ENCODE measurements around the gene RRM2. TPM values are rescaled to one million over a fixed set of nuclear protein-coding genes. Genes with fewer than 3 reads are reported as not detected.

Gene RRM2
- total RNA-seq, 1 experiment from 2014 or later: 129 TPM

GRCh38 chr2:10151462-10151861, 28.9 kb downstream of the RRM2 start:
- ChIA-PET CTCF (no interaction called here), POLR2A (no interaction called here)
- Mint-ChIP-seq H3K27ac (no peak overlapping the region), H3K4me3 (no peak overlapping the region), H3K9me3 (no peaks in the 10 kb centered on the region), H3K4me1 (no peaks in the 10 kb centered on the region), H3K27me3 (ENCODE audit: low read depth) (no peaks in the 10 kb centered on the region), H3K36me3 (peaks cover 13% of the 10 kb centered on the region)
- no peak for DNase-seq (ENCODE audit: low spot score)
- no peak for ATAC-seq
- TF ChIP-seq E2F4 (CRISPR knock-in tag; IDR thresholded peaks at IDR 0.05; ENCODE audit: borderline replicate concordance, low read depth): no peak
- TF ChIP-seq PRRX2 (CRISPR knock-in tag; IDR thresholded peaks at IDR 0.05): no peak
- no peak for TF ChIP-seq AFF4 (CRISPR knock-in tag; IDR thresholded peaks at IDR 0.05; ENCODE audit: borderline replicate concordance)
- TF ChIP-seq ELF4 (CRISPR knock-in tag; IDR thresholded peaks at IDR 0.05; ENCODE audit: low read depth): no peak
- TF ChIP-seq, protein P1, sequence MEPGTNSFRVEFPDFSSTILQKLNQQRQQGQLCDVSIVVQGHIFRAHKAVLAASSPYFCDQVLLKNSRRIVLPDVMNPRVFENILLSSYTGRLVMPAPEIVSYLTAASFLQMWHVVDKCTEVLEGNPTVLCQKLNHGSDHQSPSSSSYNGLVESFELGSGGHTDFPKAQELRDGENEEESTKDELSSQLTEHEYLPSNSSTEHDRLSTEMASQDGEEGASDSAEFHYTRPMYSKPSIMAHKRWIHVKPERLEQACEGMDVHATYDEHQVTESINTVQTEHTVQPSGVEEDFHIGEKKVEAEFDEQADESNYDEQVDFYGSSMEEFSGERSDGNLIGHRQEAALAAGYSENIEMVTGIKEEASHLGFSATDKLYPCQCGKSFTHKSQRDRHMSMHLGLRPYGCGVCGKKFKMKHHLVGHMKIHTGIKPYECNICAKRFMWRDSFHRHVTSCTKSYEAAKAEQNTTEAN (CRISPR knock-in tag; IDR thresholded peaks at IDR 0.05): no peak
- TF ChIP-seq TEAD4 (CRISPR knock-in tag; IDR thresholded peaks at IDR 0.05): no peak
- TF ChIP-seq MYBL2 (CRISPR knock-in tag; IDR thresholded peaks at IDR 0.05): no peak
- TF ChIP-seq ZNF423 (CRISPR knock-in tag; IDR thresholded peaks at IDR 0.05): no peak
- TF ChIP-seq NFYB (CRISPR knock-in tag; conservative IDR thresholded peaks at IDR 0.05; ENCODE audit: low read depth): no peak

DNA sequence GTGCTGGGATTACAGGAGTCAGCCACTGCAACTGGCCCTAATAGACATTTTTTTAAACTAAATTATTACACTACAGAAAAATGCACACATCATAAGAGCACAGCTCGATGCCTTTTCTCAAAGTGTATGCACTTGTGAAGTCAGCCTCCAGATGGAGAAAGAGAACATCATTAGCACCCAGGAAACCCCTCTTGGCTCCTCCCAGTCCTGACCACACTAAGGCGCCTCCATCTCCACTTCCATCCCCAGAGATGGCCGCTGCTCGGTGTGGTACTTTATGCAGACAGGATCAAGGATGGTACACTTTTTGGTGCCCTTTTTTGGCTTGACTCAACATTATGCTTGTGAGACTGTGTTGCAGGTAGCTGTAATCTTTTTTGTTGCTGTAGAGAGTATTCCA, 34.8 kb downstream of the RRM2 start:
- no peaks in the 10 kb centered on the region for H3K9me3 Mint-ChIP-seq
- TF ChIP-seq ESRRA (CRISPR knock-in tag; IDR thresholded peaks at IDR 0.05; ENCODE audit: borderline replicate concordance) (no peak), TEAD1 (CRISPR knock-in tag; IDR thresholded peaks at IDR 0.05) (no peak)
- H3K4me3 Mint-ChIP-seq: no peak overlapping the region
- ATAC-seq (no peak), DNase-seq (ENCODE audit: low spot score) (no peak)
- H3K27me3 Mint-ChIP-seq (ENCODE audit: low read depth): no peaks in the 10 kb centered on the region
- ChIA-PET CTCF (interaction anchor here (1.1 to 1.2 kb wide), 2 partner anchors 85 to 278 kb away, joined by 3 to 4 read pairs; no protein-coding TSS in a partner anchor), POLR2A (no interaction called here)
- H3K27ac Mint-ChIP-seq: no peak overlapping the region
- no peaks in the 10 kb centered on the region for H3K4me1 Mint-ChIP-seq
- no peaks in the 10 kb centered on the region for H3K36me3 Mint-ChIP-seq

DNA sequence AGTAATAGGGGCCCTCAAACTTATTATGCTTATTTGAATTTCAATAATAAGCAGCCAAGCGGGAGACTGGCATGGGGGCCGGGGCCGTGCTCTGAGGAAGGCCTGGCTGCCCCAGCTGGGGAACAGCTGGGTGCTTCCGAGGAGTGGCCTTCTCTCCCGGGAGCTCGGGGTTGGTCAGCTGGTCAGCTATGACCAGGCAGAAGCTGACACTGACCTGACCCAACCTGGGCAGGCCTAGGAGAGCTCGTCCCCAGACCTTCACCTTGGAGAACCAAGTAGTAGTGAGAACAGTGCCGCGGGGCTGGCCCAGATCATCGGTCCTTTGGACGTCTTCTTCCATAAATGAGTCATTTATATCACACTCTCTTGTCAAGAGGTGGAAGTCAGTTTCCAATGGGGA, 36.1 kb downstream of the RRM2 start:
- no peaks in the 10 kb centered on the region for H3K9me3 Mint-ChIP-seq
- H3K27me3 Mint-ChIP-seq (ENCODE audit: low read depth): no peaks in the 10 kb centered on the region
- DNase-seq (ENCODE audit: low spot score) (no peak), ATAC-seq (no peak)
- no peaks in the 10 kb centered on the region for H3K36me3 Mint-ChIP-seq
- peak overlapping the region; percentile 20; the same call in 1 of the 2 replicates for H3K27ac Mint-ChIP-seq
- no peak for TF ChIP-seq E2F4 (CRISPR knock-in tag; IDR thresholded peaks at IDR 0.05; ENCODE audit: borderline replicate concordance, low read depth)
- TF ChIP-seq, protein P2, sequence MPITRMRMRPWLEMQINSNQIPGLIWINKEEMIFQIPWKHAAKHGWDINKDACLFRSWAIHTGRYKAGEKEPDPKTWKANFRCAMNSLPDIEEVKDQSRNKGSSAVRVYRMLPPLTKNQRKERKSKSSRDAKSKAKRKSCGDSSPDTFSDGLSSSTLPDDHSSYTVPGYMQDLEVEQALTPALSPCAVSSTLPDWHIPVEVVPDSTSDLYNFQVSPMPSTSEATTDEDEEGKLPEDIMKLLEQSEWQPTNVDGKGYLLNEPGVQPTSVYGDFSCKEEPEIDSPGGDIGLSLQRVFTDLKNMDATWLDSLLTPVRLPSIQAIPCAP (CRISPR knock-in tag; IDR thresholded peaks at IDR 0.05): no peak
- TF ChIP-seq SP1 (CRISPR knock-in tag; conservative IDR thresholded peaks at IDR 0.05): no peak
- TF ChIP-seq ZNF281 (CRISPR knock-in tag; IDR thresholded peaks at IDR 0.05): no peak
- no peak overlapping the region for H3K4me3 Mint-ChIP-seq
- CTCF ChIA-PET: interaction anchor here (1.2 to 2.8 kb wide), 2 partner anchors 18 to 250 kb away, joined by 3 to 14 read pairs; no protein-coding TSS in a partner anchor
- 0 out of 2 replicates have a peak, but pooled peaks cover 3% of the 10 kb centered on the region for H3K4me1 Mint-ChIP-seq
- POLR2A ChIA-PET: no interaction called here

Measured in WTC11 (cell line).